GM19351 (cell line): ENCODE measurements around the gene MCF2L2.
A peak's percentile ranks its signal among the peaks of the same experiment; 100 is the strongest.
"Not testable (repeated sequence)": the region's sequence is repeated elsewhere in the genome, so short reads cannot be mapped to it uniquely, and the experiment has no call there.

Experiments
- ATAC-seq: cut with Tn5 transposase; IDR thresholded peaks from one replicate; pipeline ENCODE4 v1.9.1; 2021; ENCODE audit warnings: mild to moderate bottlenecking, moderate library complexity; ENCODE audit not compliant: unreplicated experiment

Gene MCF2L2

GRCh38 chr3:183446838-183447205, 18.4 kb upstream of the MCF2L2 start:
- ATAC-seq = no peak

- no peak for ATAC-seq
These were observed 16.3 kb upstream of the MCF2L2 start for GRCh38 chr3:183444748-183445147.

GRCh38 chr3:183443395-183444385, 15.3 kb upstream of the MCF2L2 start:
- no peak for ATAC-seq

- ATAC-seq = no peak
These were observed 14.6 kb upstream of the MCF2L2 start for GRCh38 chr3:183442994-183443393.

GRCh38 chr3:183440521-183440920, 12.1 kb upstream of the MCF2L2 start:
- ATAC-seq = not testable (repeated sequence)

- no peak for ATAC-seq
These were observed 11.1 kb upstream of the MCF2L2 start for GRCh38 chr3:183439515-183439914.

GRCh38 chr3:183438735-183439134, 10.3 kb upstream of the MCF2L2 start:
- no peak for ATAC-seq

- no peak for ATAC-seq
These were observed 9.5 kb upstream of the MCF2L2 start for GRCh38 chr3:183437666-183438564.

GRCh38 chr3:183437061-183437460, 8.6 kb upstream of the MCF2L2 start:
- ATAC-seq = no peak

- ATAC-seq = peak; percentile 94
These were observed 7.2 kb upstream of the MCF2L2 start for GRCh38 chr3:183435661-183436060.

GRCh38 chr3:183434992-183435391, 6.6 kb upstream of the MCF2L2 start:
- ATAC-seq = no peak

- no peak for ATAC-seq
These were observed 6.1 kb upstream of the MCF2L2 start for GRCh38 chr3:183434503-183434902.

GRCh38 chr3:183430325-183430957, 2.0 kb upstream of the MCF2L2 start:
- ATAC-seq = no peak

GRCh38 chr3:183427876-183428446, 458 bp downstream of the MCF2L2 start:
- ATAC-seq = peak; percentile 36

GRCh38 chr3:183427196-183427875, 1.1 kb downstream of the MCF2L2 start:
- no peak for ATAC-seq

- not testable (repeated sequence) for ATAC-seq
These were observed 9.6 kb downstream of the MCF2L2 start for GRCh38 chr3:183418807-183419206.

- ATAC-seq = no peak
These were observed 17.1 kb downstream of the MCF2L2 start for GRCh38 chr3:183411216-183411922.

GRCh38 chr3:183410759-183411158, 17.7 kb downstream of the MCF2L2 start:
- no peak for ATAC-seq

GRCh38 chr3:183410280-183410679, 18.1 kb downstream of the MCF2L2 start:
- no peak for ATAC-seq

- ATAC-seq = no peak
These were observed 19.2 kb downstream of the MCF2L2 start for GRCh38 chr3:183409219-183409618.
